ENCODE measurements around the gene SH3GL3.

The SH3GL3 gene

DNA sequence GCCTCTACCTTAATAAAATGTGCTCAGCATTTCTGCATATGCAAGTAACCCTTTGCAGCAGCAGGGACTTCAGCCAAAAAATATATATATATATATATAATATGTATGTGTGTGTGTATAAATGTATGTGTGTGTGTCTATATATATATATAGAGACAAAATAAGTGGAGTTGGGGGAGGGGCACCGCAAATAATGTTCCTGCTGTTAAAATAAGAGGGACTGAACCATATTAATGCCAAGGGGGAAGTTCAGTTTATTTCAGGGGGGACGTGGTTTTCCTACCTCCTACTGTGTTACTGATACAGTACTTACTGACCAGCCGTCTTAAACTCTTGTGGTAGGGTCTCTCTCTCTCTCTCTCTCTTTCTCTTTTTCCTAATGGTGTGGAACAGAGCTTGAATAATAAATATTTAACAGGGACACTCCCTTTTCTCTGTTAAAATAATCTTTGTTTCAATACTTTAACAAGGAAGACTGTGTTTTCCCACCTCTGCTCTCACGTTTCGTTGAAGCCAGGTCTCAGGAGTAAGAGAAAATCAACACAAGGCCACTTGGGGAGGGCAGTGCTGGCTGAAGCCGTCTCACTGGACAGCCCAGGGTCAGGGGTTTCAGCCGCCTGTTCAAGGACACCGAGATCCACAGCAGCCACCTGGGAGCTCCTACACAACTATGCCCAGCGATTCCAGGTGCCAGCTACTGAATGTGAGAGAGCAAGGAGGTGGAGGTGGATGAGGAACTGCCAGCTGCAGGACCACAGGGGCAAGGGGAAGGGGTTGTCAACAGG is 164.0 kb downstream of the SH3GL3 start:
- Mint-ChIP-seq H3K36me3 (ENCODE audit: low read depth) (no peaks in the 10 kb centered on the region), H3K27me3 (ENCODE audit: low read depth) (peaks cover 4% of the 10 kb centered on the region), H3K27ac (peak overlapping the region; percentile 88 to 95 (median 89)), H3K4me3 (peak overlapping the region in 1 of 3 experiments; percentile 24), H3K4me1 (peaks cover 12% of the 10 kb centered on the region), H3K9me3 (no peaks in the 10 kb centered on the region)
- TF ChIP-seq, protein P1, sequence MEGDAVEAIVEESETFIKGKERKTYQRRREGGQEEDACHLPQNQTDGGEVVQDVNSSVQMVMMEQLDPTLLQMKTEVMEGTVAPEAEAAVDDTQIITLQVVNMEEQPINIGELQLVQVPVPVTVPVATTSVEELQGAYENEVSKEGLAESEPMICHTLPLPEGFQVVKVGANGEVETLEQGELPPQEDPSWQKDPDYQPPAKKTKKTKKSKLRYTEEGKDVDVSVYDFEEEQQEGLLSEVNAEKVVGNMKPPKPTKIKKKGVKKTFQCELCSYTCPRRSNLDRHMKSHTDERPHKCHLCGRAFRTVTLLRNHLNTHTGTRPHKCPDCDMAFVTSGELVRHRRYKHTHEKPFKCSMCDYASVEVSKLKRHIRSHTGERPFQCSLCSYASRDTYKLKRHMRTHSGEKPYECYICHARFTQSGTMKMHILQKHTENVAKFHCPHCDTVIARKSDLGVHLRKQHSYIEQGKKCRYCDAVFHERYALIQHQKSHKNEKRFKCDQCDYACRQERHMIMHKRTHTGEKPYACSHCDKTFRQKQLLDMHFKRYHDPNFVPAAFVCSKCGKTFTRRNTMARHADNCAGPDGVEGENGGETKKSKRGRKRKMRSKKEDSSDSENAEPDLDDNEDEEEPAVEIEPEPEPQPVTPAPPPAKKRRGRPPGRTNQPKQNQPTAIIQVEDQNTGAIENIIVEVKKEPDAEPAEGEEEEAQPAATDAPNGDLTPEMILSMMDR (IDR thresholded peaks at IDR 0.05; ENCODE audit: unreplicated experiment in 3 of 3): no peak

DNA sequence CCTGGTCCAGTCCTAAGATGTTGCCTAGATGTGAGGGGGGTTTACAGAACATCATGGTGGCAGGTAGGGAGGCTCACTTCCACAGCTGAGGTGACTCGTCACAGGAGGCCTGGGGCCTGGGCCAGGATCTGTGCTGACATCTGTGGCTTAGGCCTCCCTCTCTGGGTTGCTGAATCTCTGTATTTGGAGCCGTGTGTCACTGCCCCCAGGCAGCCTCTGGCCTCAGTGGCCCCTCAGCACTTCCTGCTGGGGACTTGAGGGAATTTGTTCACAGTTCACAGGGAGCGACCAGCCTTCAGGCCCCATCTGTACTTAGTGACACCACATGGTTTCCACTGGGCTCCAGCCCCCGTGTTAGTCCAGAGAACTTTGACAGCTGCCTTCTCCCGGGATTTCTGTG is 165.1 kb downstream of the SH3GL3 start:
- peaks cover 4% of the 10 kb centered on the region for H3K27me3 Mint-ChIP-seq (ENCODE audit: low read depth)

DNA sequence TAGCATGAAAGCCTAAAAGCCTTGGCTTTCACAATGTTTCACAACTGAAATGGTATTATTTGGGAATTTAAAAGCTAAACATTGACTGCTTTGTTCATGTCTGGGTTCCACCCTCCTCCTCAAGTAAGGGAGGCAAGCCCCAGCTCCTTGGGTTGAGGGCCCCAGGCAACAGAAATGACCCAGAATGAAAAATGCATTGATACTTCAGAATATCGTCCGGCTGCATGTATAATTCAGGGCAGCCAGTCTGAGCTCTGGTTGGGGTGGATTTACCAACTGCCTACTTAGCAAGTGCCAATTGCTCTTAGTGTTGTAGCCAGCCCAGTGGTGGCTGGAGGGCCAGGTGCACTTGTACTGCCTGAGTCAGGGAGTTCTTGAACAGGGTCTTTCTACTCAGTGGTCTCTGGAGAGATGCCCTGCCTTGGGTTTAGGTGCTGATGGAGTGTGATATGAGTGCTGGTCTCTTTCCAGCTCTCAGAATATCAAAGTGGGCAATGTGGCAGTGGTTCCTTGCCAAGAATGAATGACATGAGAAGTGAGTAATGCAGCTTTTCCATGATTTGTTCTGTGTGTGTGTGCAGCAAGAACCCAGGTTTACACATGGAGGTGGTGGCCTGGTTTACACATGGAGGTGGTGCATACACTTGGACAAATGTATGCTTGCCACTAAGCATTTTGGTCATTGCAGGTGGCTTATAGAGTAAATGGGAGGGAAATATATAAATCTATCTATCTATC is 165.9 kb downstream of the SH3GL3 start:
- Mint-ChIP-seq H3K4me1 (peaks cover 12% of the 10 kb centered on the region), H3K36me3 (ENCODE audit: low read depth) (peaks cover 3% of the 10 kb centered on the region), H3K9me3 (no peaks in the 10 kb centered on the region), H3K27me3 (ENCODE audit: low read depth) (peaks cover 4% of the 10 kb centered on the region), H3K4me3 (no peak overlapping the region), H3K27ac (peak overlapping the region; percentile 5 to 81 (median 15))
- TF ChIP-seq, protein P1 (IDR thresholded peaks at IDR 0.05; ENCODE audit: unreplicated experiment in 3 of 3): no peak

More for the DNA sequence above, 165.1 kb downstream of the SH3GL3 start:
- TF ChIP-seq, protein P1 (IDR thresholded peaks at IDR 0.05; ENCODE audit: unreplicated experiment in 3 of 3): no peak
- Mint-ChIP-seq H3K4me3 (no peak overlapping the region), H3K4me1 (peaks cover 12% of the 10 kb centered on the region), H3K9me3 (no peaks in the 10 kb centered on the region), H3K27ac (no peak overlapping the region), H3K36me3 (ENCODE audit: low read depth) (peaks cover 3% of the 10 kb centered on the region)

DNA sequence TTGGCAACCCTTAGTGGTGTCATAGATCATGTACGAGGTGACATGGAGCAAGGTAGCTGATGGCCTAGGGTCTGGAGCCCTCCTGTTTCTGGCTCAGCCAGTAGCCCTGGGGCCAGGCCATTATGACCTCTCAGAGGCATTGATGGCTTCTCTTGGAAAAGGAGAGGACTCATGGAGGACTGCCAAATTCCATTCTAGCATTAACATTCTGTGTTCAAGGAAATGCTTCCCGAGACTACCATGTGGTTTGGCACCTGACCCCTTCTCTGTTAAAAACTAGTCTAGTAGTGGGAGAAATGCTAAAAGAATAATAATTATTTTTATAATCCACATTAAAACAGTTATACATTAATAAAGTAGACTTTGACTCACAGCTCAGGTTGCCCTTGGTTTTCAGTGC is 166.6 kb downstream of the SH3GL3 start:
- peak overlapping the region in 2 of 3 experiments; percentile 81 to 85 for H3K27ac Mint-ChIP-seq
- H3K27me3 Mint-ChIP-seq (ENCODE audit: low read depth): peaks cover 4% of the 10 kb centered on the region
- no peak overlapping the region for H3K4me3 Mint-ChIP-seq
- TF ChIP-seq, protein P1 (IDR thresholded peaks at IDR 0.05; ENCODE audit: unreplicated experiment in 3 of 3): no peak
- H3K9me3 Mint-ChIP-seq: no peaks in the 10 kb centered on the region
- peaks cover 3% of the 10 kb centered on the region for H3K36me3 Mint-ChIP-seq (ENCODE audit: low read depth)
- H3K4me1 Mint-ChIP-seq: peaks cover 12% of the 10 kb centered on the region

DNA sequence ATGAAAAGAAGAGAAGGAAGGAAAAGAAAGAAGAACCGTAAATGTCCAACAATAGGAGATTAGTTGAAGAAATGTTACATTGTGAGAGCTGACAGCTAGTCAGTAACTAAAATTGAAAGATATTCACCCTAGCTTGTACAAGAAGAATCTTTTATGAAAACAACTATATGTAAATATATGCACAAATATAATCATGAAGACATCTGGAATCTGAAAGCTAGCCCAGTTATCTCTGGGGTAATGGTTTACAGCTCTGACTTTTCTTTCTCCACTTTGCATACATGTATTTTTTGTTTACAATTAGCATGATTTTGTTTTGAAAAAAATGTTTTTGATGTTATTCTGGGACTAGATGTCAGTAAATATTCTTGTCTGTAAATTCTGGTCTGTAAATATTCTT is 169.7 kb downstream of the SH3GL3 start:
- peaks cover 8% of the 10 kb centered on the region for H3K36me3 Mint-ChIP-seq (ENCODE audit: low read depth)
- no peak overlapping the region for H3K4me3 Mint-ChIP-seq
- H3K4me1 Mint-ChIP-seq: peaks cover 6% of the 10 kb centered on the region
- H3K27me3 Mint-ChIP-seq (ENCODE audit: low read depth): peaks cover 4% of the 10 kb centered on the region
- no peak overlapping the region for H3K27ac Mint-ChIP-seq
- TF ChIP-seq, protein P1 (IDR thresholded peaks at IDR 0.05; ENCODE audit: unreplicated experiment in 3 of 3): no peak
- peaks cover 8% of the 10 kb centered on the region for H3K9me3 Mint-ChIP-seq

All from nephron (organoid).